Measurements from ENCODE around the gene AGAP1.

GRCh38 chr2:235937526-235937925 lies 443.7 kb downstream of the AGAP1 start:
- TF ChIP-seq CTCF (IDR thresholded peaks at IDR 0.05) (no peak), EP300 (IDR thresholded peaks at IDR 0.05) (no peak), POLR2A (IDR thresholded peaks at IDR 0.05) (no peak)

Measured in sigmoid colon (tissue), 4 donors.